ENCODE results near the gene PLXNB3. TPM values are rescaled to one million over a fixed set of nuclear protein-coding genes. Genes with fewer than 3 reads are reported as not detected.

The PLXNB3 gene
- total RNA-seq, 1 experiment from 2014 or later, result 0.16 TPM

DNA sequence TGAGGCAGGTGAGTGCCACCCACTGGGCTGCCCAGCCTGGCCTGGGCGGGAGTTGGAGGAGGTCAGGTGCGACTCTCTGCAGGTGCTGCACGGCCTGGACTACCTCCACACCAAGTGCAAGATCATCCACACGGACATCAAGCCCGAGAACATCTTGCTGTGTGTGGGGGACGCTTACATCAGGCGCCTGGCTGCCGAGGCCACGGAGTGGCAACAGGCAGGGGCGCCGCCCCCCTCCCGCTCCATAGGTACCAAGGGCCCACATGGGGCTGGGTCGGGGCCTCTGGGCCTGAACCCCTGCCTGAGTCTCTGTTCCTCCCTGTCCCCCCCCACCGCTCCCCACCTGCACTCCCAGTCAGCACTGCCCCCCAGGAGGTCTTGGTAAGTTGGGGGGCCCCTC is 18.8 kb downstream of the PLXNB3 start:
- H3K4me3 Mint-ChIP-seq (ENCODE audit: unreplicated experiment), result no peak overlapping the region
- H3K36me3 ChIP-seq (ENCODE audit: control insufficient read depth, insufficient read depth, low read length), result no peaks in the 10 kb centered on the region
- intact Hi-C loops (cut with micrococcal nuclease; ENCODE audit: unreplicated experiment), result no loop called here
- TF ChIP-seq, protein P1, sequence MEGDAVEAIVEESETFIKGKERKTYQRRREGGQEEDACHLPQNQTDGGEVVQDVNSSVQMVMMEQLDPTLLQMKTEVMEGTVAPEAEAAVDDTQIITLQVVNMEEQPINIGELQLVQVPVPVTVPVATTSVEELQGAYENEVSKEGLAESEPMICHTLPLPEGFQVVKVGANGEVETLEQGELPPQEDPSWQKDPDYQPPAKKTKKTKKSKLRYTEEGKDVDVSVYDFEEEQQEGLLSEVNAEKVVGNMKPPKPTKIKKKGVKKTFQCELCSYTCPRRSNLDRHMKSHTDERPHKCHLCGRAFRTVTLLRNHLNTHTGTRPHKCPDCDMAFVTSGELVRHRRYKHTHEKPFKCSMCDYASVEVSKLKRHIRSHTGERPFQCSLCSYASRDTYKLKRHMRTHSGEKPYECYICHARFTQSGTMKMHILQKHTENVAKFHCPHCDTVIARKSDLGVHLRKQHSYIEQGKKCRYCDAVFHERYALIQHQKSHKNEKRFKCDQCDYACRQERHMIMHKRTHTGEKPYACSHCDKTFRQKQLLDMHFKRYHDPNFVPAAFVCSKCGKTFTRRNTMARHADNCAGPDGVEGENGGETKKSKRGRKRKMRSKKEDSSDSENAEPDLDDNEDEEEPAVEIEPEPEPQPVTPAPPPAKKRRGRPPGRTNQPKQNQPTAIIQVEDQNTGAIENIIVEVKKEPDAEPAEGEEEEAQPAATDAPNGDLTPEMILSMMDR (IDR thresholded peaks at IDR 0.05; ENCODE audit: insufficient read depth in 1 of 2, low read depth in 1 of 2, low read length in 1 of 2, severe bottlenecking in 1 of 2, unreplicated experiment in 1 of 2), result no peak
- no peaks in the 10 kb centered on the region for H3K27me3 Mint-ChIP-seq (ENCODE audit: insufficient read depth, unreplicated experiment)
- H3K27me3 ChIP-seq (replicated peaks; ENCODE audit: control insufficient read depth, insufficient read depth, low read length), result no peaks in the 10 kb centered on the region
- no peaks in the 10 kb centered on the region for H3K9me3 ChIP-seq
- no peaks in the 10 kb centered on the region for H3K4me1 ChIP-seq
- POLR2A ChIA-PET, result no interaction called here
- BruUV-seq (replicated peaks), result no TSS peak
- CTCF ChIA-PET, result no interaction called here
- no peaks in the 10 kb centered on the region for H3K9me3 Mint-ChIP-seq (ENCODE audit: unreplicated experiment)
- H3K4me1 Mint-ChIP-seq (ENCODE audit: low read depth, unreplicated experiment), result no peaks in the 10 kb centered on the region
- no peak overlapping the region for H3K27ac Mint-ChIP-seq (ENCODE audit: unreplicated experiment)
- no peak overlapping the region for H3K4me3 ChIP-seq (ENCODE audit: low read depth, low read length)
- peaks cover 6% of the 10 kb centered on the region for H3K36me3 Mint-ChIP-seq (ENCODE audit: insufficient read depth, unreplicated experiment)
- DNase-seq, result no peak

DNA sequence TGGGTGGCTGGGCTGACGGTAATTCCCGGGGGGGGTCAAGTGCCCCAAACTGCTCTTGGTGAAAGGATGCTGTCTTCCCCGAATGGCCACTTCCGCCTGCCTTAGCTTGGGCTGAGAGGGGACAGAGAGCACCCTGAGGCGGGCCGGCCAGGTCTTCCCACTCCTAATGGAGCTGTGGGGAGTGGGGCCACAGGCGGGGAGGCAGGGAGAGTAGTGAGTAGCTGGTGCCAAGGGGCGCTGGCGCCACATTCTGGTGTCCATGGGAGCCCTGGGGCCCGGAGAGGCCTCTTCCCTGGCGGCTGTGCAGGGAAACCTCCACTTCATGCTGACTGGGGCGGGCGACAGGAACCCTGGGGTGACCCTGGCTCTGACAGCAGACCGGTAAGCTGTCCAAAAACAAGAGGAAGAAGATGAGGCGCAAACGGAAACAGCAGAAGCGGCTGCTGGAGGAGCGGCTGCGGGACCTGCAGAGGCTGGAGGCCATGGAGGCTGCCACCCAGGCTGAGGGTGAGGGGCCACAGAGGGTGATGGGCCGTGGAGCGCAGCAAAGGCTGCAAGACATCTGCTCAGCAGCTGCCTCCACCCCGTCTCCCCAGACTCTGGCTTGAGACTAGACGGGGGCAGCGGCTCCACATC is 19.4 kb downstream of the PLXNB3 start:
- BruUV-seq (replicated peaks), result no TSS peak
- Mint-ChIP-seq H3K27me3 (ENCODE audit: insufficient read depth, unreplicated experiment) (no peaks in the 10 kb centered on the region), H3K4me1 (ENCODE audit: low read depth, unreplicated experiment) (no peaks in the 10 kb centered on the region), H3K27ac (ENCODE audit: unreplicated experiment) (no peak overlapping the region), H3K36me3 (ENCODE audit: insufficient read depth, unreplicated experiment) (peaks cover 6% of the 10 kb centered on the region), H3K4me3 (ENCODE audit: unreplicated experiment) (no peak overlapping the region), H3K9me3 (ENCODE audit: unreplicated experiment) (no peaks in the 10 kb centered on the region)
- H3K9me3 ChIP-seq, result no peaks in the 10 kb centered on the region
- TF ChIP-seq, protein P1 (IDR thresholded peaks at IDR 0.05; ENCODE audit: insufficient read depth in 1 of 2, low read depth in 1 of 2, low read length in 1 of 2, severe bottlenecking in 1 of 2, unreplicated experiment in 1 of 2), result no peak
- H3K4me1 ChIP-seq, result no peaks in the 10 kb centered on the region
- H3K36me3 ChIP-seq (ENCODE audit: control insufficient read depth, insufficient read depth, low read length), result no peaks in the 10 kb centered on the region
- H3K4me3 ChIP-seq (ENCODE audit: low read depth, low read length), result no peak overlapping the region
- POLR2A ChIA-PET, result no interaction called here
- CTCF ChIA-PET, result no interaction called here
- no peaks in the 10 kb centered on the region for H3K27me3 ChIP-seq (replicated peaks; ENCODE audit: control insufficient read depth, insufficient read depth, low read length)
- DNase-seq, result no peak
- intact Hi-C loops (cut with micrococcal nuclease; ENCODE audit: unreplicated experiment), result no loop called here

DNA sequence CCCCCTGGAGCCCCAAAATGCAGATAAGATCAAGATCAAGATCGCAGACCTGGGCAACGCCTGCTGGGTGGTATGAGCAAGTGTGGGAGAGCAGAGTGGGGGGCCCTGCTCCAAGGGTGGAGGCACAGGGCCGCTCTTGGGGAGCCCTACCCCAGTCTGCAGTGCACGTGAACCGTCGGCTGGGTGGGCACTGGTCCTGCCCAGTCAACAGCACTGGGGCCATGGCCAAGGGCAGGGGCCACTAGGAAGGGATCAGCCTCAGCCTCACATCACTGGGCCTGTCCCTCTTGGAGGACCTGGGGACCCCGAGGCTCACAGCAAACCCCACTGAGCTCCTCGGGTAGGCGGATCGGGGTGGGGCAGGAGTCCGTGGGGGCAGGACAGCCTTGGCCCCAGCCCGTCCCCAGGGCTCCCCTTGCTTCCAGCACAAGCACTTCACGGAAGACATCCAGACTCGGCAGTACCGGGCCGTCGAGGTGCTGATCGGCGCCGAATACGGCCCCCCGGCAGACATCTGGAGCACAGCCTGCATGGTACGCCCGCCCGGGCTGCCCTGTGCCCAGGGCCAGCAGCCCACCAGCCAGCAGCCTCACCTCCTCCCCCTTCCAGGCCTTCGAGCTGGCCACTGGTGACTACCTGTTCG is 20.4 kb downstream of the PLXNB3 start:
- no peak overlapping the region for H3K27ac Mint-ChIP-seq (ENCODE audit: unreplicated experiment)
- POLR2A ChIA-PET, result no interaction called here
- no peak for DNase-seq
- H3K9me3 ChIP-seq, result no peaks in the 10 kb centered on the region
- no peaks in the 10 kb centered on the region for H3K4me1 Mint-ChIP-seq (ENCODE audit: low read depth, unreplicated experiment)
- H3K36me3 ChIP-seq (ENCODE audit: control insufficient read depth, insufficient read depth, low read length), result no peaks in the 10 kb centered on the region
- CTCF ChIA-PET, result no interaction called here
- TF ChIP-seq, protein P1 (IDR thresholded peaks at IDR 0.05; ENCODE audit: insufficient read depth in 1 of 2, low read depth in 1 of 2, low read length in 1 of 2, severe bottlenecking in 1 of 2, unreplicated experiment in 1 of 2), result no peak
- intact Hi-C loops (cut with micrococcal nuclease; ENCODE audit: unreplicated experiment), result no loop called here
- H3K4me3 Mint-ChIP-seq (ENCODE audit: unreplicated experiment), result no peak overlapping the region
- no TSS peak for BruUV-seq (replicated peaks)
- no peaks in the 10 kb centered on the region for H3K9me3 Mint-ChIP-seq (ENCODE audit: unreplicated experiment)
- H3K4me3 ChIP-seq (ENCODE audit: low read depth, low read length), result no peak overlapping the region
- peaks cover 6% of the 10 kb centered on the region for H3K36me3 Mint-ChIP-seq (ENCODE audit: insufficient read depth, unreplicated experiment)
- H3K27me3 Mint-ChIP-seq (ENCODE audit: insufficient read depth, unreplicated experiment), result no peaks in the 10 kb centered on the region
- no peaks in the 10 kb centered on the region for H3K27me3 ChIP-seq (replicated peaks; ENCODE audit: control insufficient read depth, insufficient read depth, low read length)
- H3K4me1 ChIP-seq, result no peaks in the 10 kb centered on the region
